K562 (cell line): ENCODE data around the gene PELI3. TPM values are rescaled to one million over a fixed set of nuclear protein-coding genes. Genes with fewer than 3 reads are reported as not detected.
A peak's percentile ranks its signal among the peaks of the same experiment; 100 is the strongest.

ENCODE experiments used
- ARID2 ChIP-seq: fragments of 450-650 bp; IDR thresholded peaks from 2 replicates; pipeline ENCODE4 v1.6.1; 2017; ENCODE audit warnings: antibody characterized with exemption, mild to moderate bottlenecking
- BDP1 ChIP-seq: IDR thresholded peaks from 3 replicates; pipeline ENCODE4 v1.6.1; 2011; ENCODE audit not compliant: insufficient read length, insufficient read depth
- MAFK ChIP-seq: IDR thresholded peaks from 2 replicates; pipeline ENCODE4 v1.6.1; 2011; ENCODE audit warnings: low read length, improper control_type of control experiment
- MCM3 ChIP-seq: fragments of 450-650 bp; IDR thresholded peaks from 2 replicates; pipeline ENCODE4 v1.6.1; 2016
- POLR2B ChIP-seq: fragments of 450-650 bp; IDR thresholded peaks from 2 replicates; pipeline ENCODE4 v1.6.1; 2018; ENCODE audit warnings: low read depth; ENCODE audit not compliant: partially characterized antibody
- TBL1XR1 ChIP-seq, 2 experiments: IDR thresholded peaks; 2 replicates each; pipeline ENCODE4 v1.6.1; 2012; ENCODE audit warnings: improper control_type of control experiment in 2 of 2, low read length in 2 of 2, mild to moderate bottlenecking in 1 of 2
- TCF3 ChIP-seq: sonication (generic); formaldehyde crosslinking; IDR thresholded peaks from 2 replicates; pipeline ENCODE4 v1.4.0; 2020; ENCODE audit warnings: mild to moderate bottlenecking, missing genetic modification reagents
- ZBTB17 ChIP-seq: fragments of 450-650 bp; formaldehyde crosslinking; IDR thresholded peaks from 2 replicates; pipeline ENCODE4 v1.4.0; 2020; ENCODE audit warnings: mild to moderate bottlenecking
- ZC3H8 ChIP-seq: fragments of 450-650 bp; IDR thresholded peaks from 2 replicates; pipeline ENCODE4 v1.6.1; 2017
- ZNF184 ChIP-seq: sonication (generic); formaldehyde crosslinking; IDR thresholded peaks from 2 replicates; pipeline ENCODE4 v1.5.0; 2020; ENCODE audit warnings: missing genetic modification reagents
- ZNF324 ChIP-seq: fragments of 250-450 bp; sonication (Bioruptor Pico); IDR thresholded peaks from 2 replicates; pipeline ENCODE4 v1.4.0; 2020; ENCODE audit warnings: mild to moderate bottlenecking
- polyA plus RNA-seq, 8 experiments: library from polyadenylated mRNA; depleted of rRNA in 4 of 8; stranded (reverse) in 5 of 8; unstranded in 3 of 8; fragments of >200 nt; fragmentation: Nextera tagmentation in 2 of 8; fragmentation: Illumina TruSeq in 1 of 8; extraction: Ambion mirVana in 2 of 8; extraction: Trizol in 1 of 8; gene quantifications; 2 replicates each; pipeline versions ENCODE4 v1.2.1 to v1.2.3, GENCODE V29; 2011 to 2014; ENCODE audit warnings: inconsistent platforms in 1 of 8, missing spikeins in 1 of 8
- total RNA-seq, 7 experiments: library from RNA; depleted of rRNA in 6 of 7; stranded (reverse); fragments of >200 nt in 6 of 7; fragmentation: Illumina TruSeq in 2 of 7; extraction: Trizol in 2 of 7; gene quantifications; 2 replicates each; pipeline versions ENCODE4 v1.2.1 to v1.2.3, GENCODE V29; 2011 to 2021; ENCODE audit warnings: low replicate concordance in 1 of 7
- TF ChIP-seq, protein P1 (sequence below): fragments of 450-650 bp; IDR thresholded peaks from 2 replicates; pipeline ENCODE4 v1.6.1; 2017; ENCODE audit warnings: antibody characterized with exemption, mild to moderate bottlenecking
- TF ChIP-seq, protein P2 (sequence below): fragments of 450-650 bp; IDR thresholded peaks from 2 replicates; pipeline ENCODE4 v1.6.1; 2018; ENCODE audit warnings: mild to moderate bottlenecking, low read depth; ENCODE audit not compliant: partially characterized antibody
- TF ChIP-seq, protein P3 (sequence below): fragments of 450-650 bp; formaldehyde crosslinking; IDR thresholded peaks from 2 replicates; pipeline ENCODE4 v1.4.0; 2022; ENCODE audit warnings: missing genetic modification characterization
- TF ChIP-seq, protein P4 (sequence below): sonication (generic); formaldehyde crosslinking; IDR thresholded peaks from 2 replicates; pipeline ENCODE4 v1.8.0; 2023; ENCODE audit warnings: mild to moderate bottlenecking, missing genetic modification reagents
- TF ChIP-seq, protein P5 (sequence below): sonication (generic); formaldehyde crosslinking; IDR thresholded peaks from 2 replicates; pipeline ENCODE4 v1.8.0; 2022; ENCODE audit warnings: mild to moderate bottlenecking, low read depth, missing genetic modification reagents
- TF ChIP-seq, protein P6 (sequence below): fragments of 250-450 bp; sonication (Bioruptor Pico); IDR thresholded peaks from 2 replicates; pipeline ENCODE4 v1.5.0; 2020; ENCODE audit warnings: mild to moderate bottlenecking

The PELI3 gene
- total and polyA plus RNA-seq, 9 of the 15 experiments (the other 6 are each of a cell fraction or from before 2014, with no cell fraction given), result 0.17 to 4.2 (median 1.9) TPM

DNA sequence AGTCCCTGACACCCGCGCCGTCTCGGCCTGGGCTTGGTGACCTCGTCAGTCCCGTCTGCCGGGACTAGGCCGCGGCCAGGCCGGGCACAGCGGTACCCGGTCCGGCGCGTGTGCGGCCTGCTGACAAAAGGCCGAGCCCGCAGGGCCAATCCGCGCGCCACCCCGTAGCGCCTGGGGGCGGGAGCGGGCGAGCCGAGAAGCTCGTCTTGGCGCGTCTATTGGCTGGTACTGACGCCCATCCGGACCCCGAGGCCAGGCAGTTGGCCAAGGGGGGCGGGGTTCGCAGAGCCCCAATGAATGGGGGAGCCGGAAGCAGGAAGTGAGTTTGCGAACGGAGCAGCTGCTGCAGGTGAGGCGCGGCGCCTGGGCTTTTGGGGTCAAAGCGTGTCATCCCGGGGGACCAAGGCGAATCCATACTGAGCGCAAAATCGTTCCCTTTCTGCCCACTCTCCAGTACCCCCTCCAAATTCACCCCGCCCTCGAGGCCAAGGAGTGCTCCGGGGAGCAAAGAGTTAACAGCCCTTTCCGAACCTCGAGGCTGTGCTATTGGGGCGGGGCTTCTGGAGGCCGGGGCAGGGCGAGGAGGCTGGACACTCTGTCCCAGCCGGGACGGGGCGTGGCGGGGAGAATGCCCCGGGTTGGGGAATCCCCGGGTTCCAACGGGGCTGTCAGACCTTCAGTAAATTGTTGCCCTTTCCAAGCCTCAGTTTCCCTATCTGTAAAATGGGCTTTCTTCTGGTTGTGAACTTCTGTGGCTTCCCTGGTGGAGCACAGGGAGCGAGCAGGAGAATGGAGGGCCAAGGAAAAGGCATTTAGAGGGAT is 13.6 kb downstream of the PELI3 start, which contains the start of gene DPP3 (continued):
- TF ChIP-seq, protein P1, sequence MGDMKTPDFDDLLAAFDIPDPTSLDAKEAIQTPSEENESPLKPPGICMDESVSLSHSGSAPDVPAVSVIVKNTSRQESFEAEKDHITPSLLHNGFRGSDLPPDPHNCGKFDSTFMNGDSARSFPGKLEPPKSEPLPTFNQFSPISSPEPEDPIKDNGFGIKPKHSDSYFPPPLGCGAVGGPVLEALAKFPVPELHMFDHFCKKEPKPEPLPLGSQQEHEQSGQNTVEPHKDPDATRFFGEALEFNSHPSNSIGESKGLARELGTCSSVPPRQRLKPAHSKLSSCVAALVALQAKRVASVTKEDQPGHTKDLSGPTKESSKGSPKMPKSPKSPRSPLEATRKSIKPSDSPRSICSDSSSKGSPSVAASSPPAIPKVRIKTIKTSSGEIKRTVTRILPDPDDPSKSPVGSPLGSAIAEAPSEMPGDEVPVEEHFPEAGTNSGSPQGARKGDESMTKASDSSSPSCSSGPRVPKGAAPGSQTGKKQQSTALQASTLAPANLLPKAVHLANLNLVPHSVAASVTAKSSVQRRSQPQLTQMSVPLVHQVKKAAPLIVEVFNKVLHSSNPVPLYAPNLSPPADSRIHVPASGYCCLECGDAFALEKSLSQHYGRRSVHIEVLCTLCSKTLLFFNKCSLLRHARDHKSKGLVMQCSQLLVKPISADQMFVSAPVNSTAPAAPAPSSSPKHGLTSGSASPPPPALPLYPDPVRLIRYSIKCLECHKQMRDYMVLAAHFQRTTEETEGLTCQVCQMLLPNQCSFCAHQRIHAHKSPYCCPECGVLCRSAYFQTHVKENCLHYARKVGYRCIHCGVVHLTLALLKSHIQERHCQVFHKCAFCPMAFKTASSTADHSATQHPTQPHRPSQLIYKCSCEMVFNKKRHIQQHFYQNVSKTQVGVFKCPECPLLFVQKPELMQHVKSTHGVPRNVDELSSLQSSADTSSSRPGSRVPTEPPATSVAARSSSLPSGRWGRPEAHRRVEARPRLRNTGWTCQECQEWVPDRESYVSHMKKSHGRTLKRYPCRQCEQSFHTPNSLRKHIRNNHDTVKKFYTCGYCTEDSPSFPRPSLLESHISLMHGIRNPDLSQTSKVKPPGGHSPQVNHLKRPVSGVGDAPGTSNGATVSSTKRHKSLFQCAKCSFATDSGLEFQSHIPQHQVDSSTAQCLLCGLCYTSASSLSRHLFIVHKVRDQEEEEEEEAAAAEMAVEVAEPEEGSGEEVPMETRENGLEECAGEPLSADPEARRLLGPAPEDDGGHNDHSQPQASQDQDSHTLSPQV, result 0 out of 2 replicates have a peak, but pooled peaks have one; percentile 2
- TF ChIP-seq, protein P2, sequence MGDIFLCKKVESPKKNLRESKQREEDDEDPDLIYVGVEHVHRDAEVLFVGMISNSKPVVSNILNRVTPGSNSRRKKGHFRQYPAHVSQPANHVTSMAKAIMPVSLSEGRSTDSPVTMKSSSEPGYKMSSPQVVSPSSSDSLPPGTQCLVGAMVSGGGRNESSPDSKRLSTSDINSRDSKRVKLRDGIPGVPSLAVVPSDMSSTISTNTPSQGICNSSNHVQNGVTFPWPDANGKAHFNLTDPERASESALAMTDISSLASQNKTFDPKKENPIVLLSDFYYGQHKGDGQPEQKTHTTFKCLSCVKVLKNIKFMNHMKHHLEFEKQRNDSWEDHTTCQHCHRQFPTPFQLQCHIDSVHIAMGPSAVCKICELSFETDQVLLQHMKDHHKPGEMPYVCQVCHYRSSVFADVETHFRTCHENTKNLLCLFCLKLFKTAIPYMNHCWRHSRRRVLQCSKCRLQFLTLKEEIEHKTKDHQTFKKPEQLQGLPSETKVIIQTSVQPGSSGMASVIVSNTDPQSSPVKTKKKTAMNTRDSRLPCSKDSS, result no peak
- TF ChIP-seq, protein P3, sequence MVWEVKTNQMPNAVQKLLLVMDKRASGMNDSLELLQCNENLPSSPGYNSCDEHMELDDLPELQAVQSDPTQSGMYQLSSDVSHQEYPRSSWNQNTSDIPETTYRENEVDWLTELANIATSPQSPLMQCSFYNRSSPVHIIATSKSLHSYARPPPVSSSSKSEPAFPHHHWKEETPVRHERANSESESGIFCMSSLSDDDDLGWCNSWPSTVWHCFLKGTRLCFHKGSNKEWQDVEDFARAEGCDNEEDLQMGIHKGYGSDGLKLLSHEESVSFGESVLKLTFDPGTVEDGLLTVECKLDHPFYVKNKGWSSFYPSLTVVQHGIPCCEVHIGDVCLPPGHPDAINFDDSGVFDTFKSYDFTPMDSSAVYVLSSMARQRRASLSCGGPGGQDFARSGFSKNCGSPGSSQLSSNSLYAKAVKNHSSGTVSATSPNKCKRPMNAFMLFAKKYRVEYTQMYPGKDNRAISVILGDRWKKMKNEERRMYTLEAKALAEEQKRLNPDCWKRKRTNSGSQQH, result peak; percentile 93
- TF ChIP-seq ARID2, result no peak
- TF ChIP-seq, protein P4, sequence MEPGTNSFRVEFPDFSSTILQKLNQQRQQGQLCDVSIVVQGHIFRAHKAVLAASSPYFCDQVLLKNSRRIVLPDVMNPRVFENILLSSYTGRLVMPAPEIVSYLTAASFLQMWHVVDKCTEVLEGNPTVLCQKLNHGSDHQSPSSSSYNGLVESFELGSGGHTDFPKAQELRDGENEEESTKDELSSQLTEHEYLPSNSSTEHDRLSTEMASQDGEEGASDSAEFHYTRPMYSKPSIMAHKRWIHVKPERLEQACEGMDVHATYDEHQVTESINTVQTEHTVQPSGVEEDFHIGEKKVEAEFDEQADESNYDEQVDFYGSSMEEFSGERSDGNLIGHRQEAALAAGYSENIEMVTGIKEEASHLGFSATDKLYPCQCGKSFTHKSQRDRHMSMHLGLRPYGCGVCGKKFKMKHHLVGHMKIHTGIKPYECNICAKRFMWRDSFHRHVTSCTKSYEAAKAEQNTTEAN (CRISPR knock-in tag), result no peak
- no peak for TF ChIP-seq TBL1XR1 (IDR thresholded peaks at IDR 0.05; ENCODE audit: low read length in 2 of 2)
- no peak for TF ChIP-seq ZC3H8
- no peak for TF ChIP-seq MCM3
- TF ChIP-seq ZNF184, result no peak
- TF ChIP-seq, protein P5, sequence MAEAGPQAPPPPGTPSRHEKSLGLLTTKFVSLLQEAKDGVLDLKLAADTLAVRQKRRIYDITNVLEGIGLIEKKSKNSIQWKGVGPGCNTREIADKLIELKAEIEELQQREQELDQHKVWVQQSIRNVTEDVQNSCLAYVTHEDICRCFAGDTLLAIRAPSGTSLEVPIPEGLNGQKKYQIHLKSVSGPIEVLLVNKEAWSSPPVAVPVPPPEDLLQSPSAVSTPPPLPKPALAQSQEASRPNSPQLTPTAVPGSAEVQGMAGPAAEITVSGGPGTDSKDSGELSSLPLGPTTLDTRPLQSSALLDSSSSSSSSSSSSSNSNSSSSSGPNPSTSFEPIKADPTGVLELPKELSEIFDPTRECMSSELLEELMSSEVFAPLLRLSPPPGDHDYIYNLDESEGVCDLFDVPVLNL (CRISPR knock-in tag), result no peak
- no peak for TF ChIP-seq MAFK
- peak; percentile 48; the same call in 1 of the 2 replicates for TF ChIP-seq ZBTB17
- TF ChIP-seq ZNF324, result no peak
- peak; percentile 89 for TF ChIP-seq POLR2B
- no peak for TF ChIP-seq BDP1
- TF ChIP-seq TCF3 (CRISPR knock-in tag), result peak; percentile 48
- TF ChIP-seq, protein P6, sequence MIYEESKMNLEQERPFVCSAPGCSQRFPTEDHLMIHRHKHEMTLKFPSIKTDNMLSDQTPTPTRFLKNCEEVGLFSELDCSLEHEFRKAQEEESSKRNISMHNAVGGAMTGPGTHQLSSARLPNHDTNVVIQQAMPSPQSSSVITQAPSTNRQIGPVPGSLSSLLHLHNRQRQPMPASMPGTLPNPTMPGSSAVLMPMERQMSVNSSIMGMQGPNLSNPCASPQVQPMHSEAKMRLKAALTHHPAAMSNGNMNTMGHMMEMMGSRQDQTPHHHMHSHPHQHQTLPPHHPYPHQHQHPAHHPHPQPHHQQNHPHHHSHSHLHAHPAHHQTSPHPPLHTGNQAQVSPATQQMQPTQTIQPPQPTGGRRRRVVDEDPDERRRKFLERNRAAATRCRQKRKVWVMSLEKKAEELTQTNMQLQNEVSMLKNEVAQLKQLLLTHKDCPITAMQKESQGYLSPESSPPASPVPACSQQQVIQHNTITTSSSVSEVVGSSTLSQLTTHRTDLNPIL (CRISPR knock-in tag), result no peak
